ENCODE results near the gene DNAI2. TPM values are rescaled to one million over a fixed set of nuclear protein-coding genes. Genes with fewer than 3 reads are reported as not detected.

The DNAI2 gene
- total RNA-seq, 1 experiment from 2014 or later = 0.26 TPM

DNA sequence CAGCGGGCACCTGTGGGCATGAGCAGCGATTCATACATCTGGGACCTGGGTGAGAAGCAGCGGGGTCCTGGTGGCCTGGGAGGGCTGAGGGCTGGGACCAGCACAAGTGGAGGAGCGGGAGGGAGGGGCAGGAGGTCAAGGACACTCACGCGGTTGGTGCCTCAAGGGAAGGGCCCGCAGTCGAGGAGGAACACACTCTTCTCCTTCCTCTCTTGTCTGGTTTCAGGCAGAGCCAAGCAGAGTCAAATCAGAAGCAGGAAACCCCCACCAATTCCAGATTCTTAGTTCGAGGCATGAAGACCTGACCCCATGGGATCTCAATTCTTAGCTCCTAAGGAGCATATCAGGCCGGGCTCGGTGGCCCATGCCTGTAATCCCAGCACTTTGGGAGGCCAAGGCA lies 15.7 kb downstream of the DNAI2 start:
- ChIA-PET POLR2A (no interaction called here), CTCF (interaction anchor here (0.5 to 1.6 kb wide), 3 partner anchors 11 to 72 kb away, joined by 3 to 5 read pairs (median 3); partner anchors contain the start of gene BTBD17)
- H3K36me3 Mint-ChIP-seq = no peaks in the 10 kb centered on the region
- no peak for ATAC-seq
- no peak overlapping the region for H3K4me3 Mint-ChIP-seq
- peaks cover 2% of the 10 kb centered on the region for H3K9me3 Mint-ChIP-seq
- DNase-seq (ENCODE audit: low spot score) = no peak
- H3K27ac Mint-ChIP-seq = no peak overlapping the region
- H3K4me1 Mint-ChIP-seq = peaks cover 7% of the 10 kb centered on the region; the same call in 1 of the 2 replicates
- H3K27me3 Mint-ChIP-seq (ENCODE audit: low read depth) = no peaks in the 10 kb centered on the region; the same call in 1 of the 2 replicates
- TF ChIP-seq SP1 (CRISPR knock-in tag; conservative IDR thresholded peaks at IDR 0.05) (no peak), CREM (CRISPR knock-in tag; IDR thresholded peaks at IDR 0.05) (no peak), GTF2I (CRISPR knock-in tag; conservative IDR thresholded peaks at IDR 0.05) (no peak)

DNA sequence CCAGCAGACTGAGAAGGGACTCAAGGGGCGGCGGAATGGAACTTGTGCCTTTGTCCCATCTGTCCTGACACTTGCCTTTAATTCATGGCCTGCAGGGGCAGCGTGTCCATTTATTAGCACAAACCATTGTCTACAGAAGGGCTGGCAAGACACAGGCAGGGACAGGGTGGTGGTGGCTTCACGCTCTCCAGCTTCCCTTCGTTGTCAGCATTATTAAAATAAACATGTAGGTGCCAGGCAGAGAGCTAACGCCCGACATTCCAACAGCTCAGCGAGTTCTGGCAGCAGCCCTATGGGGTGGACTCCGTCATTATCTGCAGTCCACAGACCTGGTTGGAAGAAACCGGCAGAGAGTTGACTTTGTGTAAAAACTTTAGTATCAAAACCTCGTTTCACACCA lies 16.3 kb downstream of the DNAI2 start:
- H3K27me3 Mint-ChIP-seq (ENCODE audit: low read depth) = no peaks in the 10 kb centered on the region; the same call in 1 of the 2 replicates
- TF ChIP-seq MYBL2 (CRISPR knock-in tag; IDR thresholded peaks at IDR 0.05) = no peak
- TF ChIP-seq NFE2L1 (CRISPR knock-in tag; IDR thresholded peaks at IDR 0.05) = no peak
- no peak for TF ChIP-seq ZBTB43 (CRISPR knock-in tag; IDR thresholded peaks at IDR 0.05)
- no peak for TF ChIP-seq CREM (CRISPR knock-in tag; IDR thresholded peaks at IDR 0.05)
- no peak for TF ChIP-seq ZBTB21 (CRISPR knock-in tag; IDR thresholded peaks at IDR 0.05; ENCODE audit: borderline replicate concordance)
- no peak for TF ChIP-seq ZNF396 (CRISPR knock-in tag; IDR thresholded peaks at IDR 0.05; ENCODE audit: borderline replicate concordance)
- no peak for TF ChIP-seq JAZF1 (CRISPR knock-in tag; IDR thresholded peaks at IDR 0.05)
- TF ChIP-seq ZNF416 (CRISPR knock-in tag; IDR thresholded peaks at IDR 0.05) = no peak
- TF ChIP-seq EMX1 (CRISPR knock-in tag; IDR thresholded peaks at IDR 0.05) = no peak
- TF ChIP-seq GABPB1 (CRISPR knock-in tag; IDR thresholded peaks at IDR 0.05) = no peak
- no peak for TF ChIP-seq ATF1 (CRISPR knock-in tag; IDR thresholded peaks at IDR 0.05)
- no peak for TF ChIP-seq KAT7 (CRISPR knock-in tag; IDR thresholded peaks at IDR 0.05; ENCODE audit: borderline replicate concordance)
- TF ChIP-seq ZNF317 (CRISPR knock-in tag; IDR thresholded peaks at IDR 0.05; ENCODE audit: borderline replicate concordance, low read depth) = no peak
- TF ChIP-seq ZNF138 (CRISPR knock-in tag; conservative IDR thresholded peaks at IDR 0.05) = no peak
- no peak for DNase-seq (ENCODE audit: low spot score)
- ChIA-PET POLR2A (no interaction called here), CTCF (interaction anchor here (1.2 to 1.6 kb wide), 2 partner anchors 11 to 71 kb away, joined by 3 to 5 read pairs; partner anchors contain the start of gene BTBD17)
- no peak overlapping the region for H3K27ac Mint-ChIP-seq
- H3K4me1 Mint-ChIP-seq = peaks cover under 1% of the 10 kb centered on the region; the same call in 1 of the 2 replicates
- ATAC-seq = peak; percentile 32; the same call in 1 of the 2 replicates
- no peak overlapping the region for H3K4me3 Mint-ChIP-seq
- no peaks in the 10 kb centered on the region for H3K36me3 Mint-ChIP-seq
- H3K9me3 Mint-ChIP-seq = peaks cover 4% of the 10 kb centered on the region

DNA sequence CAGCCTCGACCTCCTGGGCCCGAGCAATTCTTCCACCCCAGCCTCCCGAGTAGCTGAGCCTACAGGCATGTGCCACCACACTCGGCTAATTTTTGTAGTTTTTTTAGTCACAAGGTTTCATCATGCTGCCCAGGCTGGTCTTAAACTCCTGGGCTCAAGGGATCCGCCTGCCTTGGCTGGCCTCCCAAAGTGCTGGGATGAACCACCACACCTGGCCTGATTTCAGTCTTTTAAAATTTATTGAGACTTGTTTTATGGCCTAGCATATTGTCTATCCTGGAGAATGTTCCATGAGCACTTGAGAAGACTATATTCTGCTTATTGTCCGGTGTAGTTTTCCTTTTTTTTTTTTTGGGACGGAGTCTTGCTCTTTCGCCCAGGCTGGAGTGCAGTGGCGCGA lies 18.5 kb downstream of the DNAI2 start:
- Mint-ChIP-seq H3K4me1 (no peaks in the 10 kb centered on the region), H3K9me3 (peaks cover 4% of the 10 kb centered on the region), H3K27ac (no peak overlapping the region), H3K36me3 (no peaks in the 10 kb centered on the region), H3K4me3 (no peak overlapping the region), H3K27me3 (ENCODE audit: low read depth) (no peaks in the 10 kb centered on the region)
- no peak for ATAC-seq
- ChIA-PET POLR2A (no interaction called here), CTCF (interaction anchor here (0.9 kb wide), 1 partner anchor 10 kb away, joined by 5 read pairs; no protein-coding TSS in a partner anchor)
- no peak for DNase-seq (ENCODE audit: low spot score)
- TF ChIP-seq FOXP4 (CRISPR knock-in tag; IDR thresholded peaks at IDR 0.05) = no peak
- TF ChIP-seq GABPB1 (CRISPR knock-in tag; IDR thresholded peaks at IDR 0.05) = no peak
- no peak for TF ChIP-seq ZNF121 (CRISPR knock-in tag; IDR thresholded peaks at IDR 0.05)
- TF ChIP-seq, protein P1, sequence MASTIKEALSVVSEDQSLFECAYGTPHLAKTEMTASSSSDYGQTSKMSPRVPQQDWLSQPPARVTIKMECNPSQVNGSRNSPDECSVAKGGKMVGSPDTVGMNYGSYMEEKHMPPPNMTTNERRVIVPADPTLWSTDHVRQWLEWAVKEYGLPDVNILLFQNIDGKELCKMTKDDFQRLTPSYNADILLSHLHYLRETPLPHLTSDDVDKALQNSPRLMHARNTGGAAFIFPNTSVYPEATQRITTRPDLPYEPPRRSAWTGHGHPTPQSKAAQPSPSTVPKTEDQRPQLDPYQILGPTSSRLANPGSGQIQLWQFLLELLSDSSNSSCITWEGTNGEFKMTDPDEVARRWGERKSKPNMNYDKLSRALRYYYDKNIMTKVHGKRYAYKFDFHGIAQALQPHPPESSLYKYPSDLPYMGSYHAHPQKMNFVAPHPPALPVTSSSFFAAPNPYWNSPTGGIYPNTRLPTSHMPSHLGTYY (CRISPR knock-in tag; IDR thresholded peaks at IDR 0.05) = no peak
- TF ChIP-seq IRF2 (CRISPR knock-in tag; IDR thresholded peaks at IDR 0.05; ENCODE audit: borderline replicate concordance, low read depth) = no peak
- TF ChIP-seq, protein P2, sequence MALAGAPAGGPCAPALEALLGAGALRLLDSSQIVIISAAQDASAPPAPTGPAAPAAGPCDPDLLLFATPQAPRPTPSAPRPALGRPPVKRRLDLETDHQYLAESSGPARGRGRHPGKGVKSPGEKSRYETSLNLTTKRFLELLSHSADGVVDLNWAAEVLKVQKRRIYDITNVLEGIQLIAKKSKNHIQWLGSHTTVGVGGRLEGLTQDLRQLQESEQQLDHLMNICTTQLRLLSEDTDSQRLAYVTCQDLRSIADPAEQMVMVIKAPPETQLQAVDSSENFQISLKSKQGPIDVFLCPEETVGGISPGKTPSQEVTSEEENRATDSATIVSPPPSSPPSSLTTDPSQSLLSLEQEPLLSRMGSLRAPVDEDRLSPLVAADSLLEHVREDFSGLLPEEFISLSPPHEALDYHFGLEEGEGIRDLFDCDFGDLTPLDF (CRISPR knock-in tag; IDR thresholded peaks at IDR 0.05) = no peak
- no peak for TF ChIP-seq AR (CRISPR knock-in tag; IDR thresholded peaks at IDR 0.05)
- no peak for TF ChIP-seq E2F5 (CRISPR knock-in tag; IDR thresholded peaks at IDR 0.05)
- no peak for TF ChIP-seq SMAD3 (CRISPR knock-in tag; IDR thresholded peaks at IDR 0.05; ENCODE audit: borderline replicate concordance)

Data from WTC11 (cell line).